HCT116 (cell line): ENCODE results near the gene SLC46A1. TPM values are rescaled to one million over a fixed set of nuclear protein-coding genes. Genes with fewer than 3 reads are reported as not detected.

Experiments used
- ATAC-seq: fragments of 200-7000 bp; cut with Tn5 transposase; 2 replicates; pipeline ENCODE4 v1.9.1; 2020; ENCODE audit warnings: mild to moderate bottlenecking, moderate library complexity
- BruUV-seq: library from RNA; stranded (reverse); fragments of 400-500 nt; replicated peaks from 2 replicates; lab custom pipeline; 2021; lab: Mats Ljungman, UMichigan
- CTCF ChIA-PET: fragments of 300-600 bp; sonication (Branson Sonifier 250); formaldehyde crosslinking; loops from one replicate; lab custom pipeline; 2021; ENCODE audit warnings: antibody characterized with exemption; lab: Charles Lee
- POLR2A ChIA-PET: fragments of 300-600, 350-600 bp; sonication (Branson Sonifier 250); formaldehyde crosslinking; loops from one replicate; lab custom pipeline; 2021; ENCODE audit warnings: antibody characterized with exemption; lab: Charles Lee
- RAD21 ChIA-PET, 2 experiments: fragments of 300-600 bp; sonication (Branson Sonifier 250); formaldehyde crosslinking; loops; one replicate each; lab custom pipeline; 2023; ENCODE audit warnings: low total read pairs in 2 of 2; ENCODE audit not compliant: uncharacterized antibody in 2 of 2, unreplicated experiment in 2 of 2, low non-redundant PET in 1 of 2; lab: Charles Lee
- DNase-seq: peaks from one replicate; pipeline ENCODE4 v3.0.0-alpha.2; 2010; ENCODE audit warnings: low read depth, low spot score
- H2AFZ ChIP-seq: fragments of 200-600 bp; shearing (Covaris generic), sonication (generic); 2 replicates; pipeline ENCODE4 v1.6.1; 2017; ENCODE audit warnings: low read depth, mixed run types, mixed read lengths, antibody characterized with exemption, low read length; ENCODE audit not compliant: poor library complexity, severe bottlenecking
- H3K27ac ChIP-seq: 2 replicates; pipeline ENCODE4 v1.5.1; 2012; ENCODE audit warnings: low read depth, low read length
- H3K27me3 ChIP-seq: fragments of 200-600 bp; sonication (generic); 2 replicates; pipeline ENCODE4 v1.6.1; 2016; ENCODE audit warnings: mixed run types, low read length, mixed read lengths; ENCODE audit not compliant: insufficient read depth
- H3K36me3 ChIP-seq, 2 experiments: fragments of 200-500 bp in 1 of 2; fragments of 200-600 bp in 1 of 2; sonication (Bioruptor generic) in 1 of 2; sonication (generic) in 1 of 2; 2 replicates each; pipeline versions ENCODE4 v1.5.1 to v1.6.1; 2014 to 2016; ENCODE audit warnings: low read length in 2 of 2, inconsistent platforms in 1 of 2, mixed read lengths in 1 of 2, mixed run types in 1 of 2; ENCODE audit not compliant: insufficient read depth in 2 of 2, control insufficient read depth in 1 of 2
- H3K4me1 ChIP-seq, 2 experiments: fragments of 200-600 bp in 1 of 2; sonication (generic) in 1 of 2; 2 replicates each; pipeline versions ENCODE4 v1.5.1 to v1.6.1; 2012 to 2017; ENCODE audit warnings: low read length in 2 of 2, inconsistent platforms in 1 of 2, mild to moderate bottlenecking in 1 of 2, mixed read lengths in 1 of 2, mixed run types in 1 of 2, moderate library complexity in 1 of 2; ENCODE audit not compliant: insufficient read depth in 2 of 2, control insufficient read depth in 1 of 2
- H3K4me2 ChIP-seq: fragments of 200-600 bp; sonication (generic); 2 replicates; pipeline ENCODE4 v1.6.1; 2017; ENCODE audit warnings: mixed run types, low read length, mixed read lengths
- H3K4me3 ChIP-seq, 2 experiments: fragments of 200-600 bp in 1 of 2; sonication (generic) in 1 of 2; replicated peaks in 1 of 2; 2 replicates each; pipeline ENCODE4 v1.5.1; 2011 to 2016; ENCODE audit warnings: low read length in 2 of 2, control low read depth in 1 of 2, low read depth in 1 of 2, mild to moderate bottlenecking in 1 of 2, mixed read lengths in 1 of 2, mixed run types in 1 of 2
- H3K79me2 ChIP-seq: fragments of 200-600 bp; sonication (generic); 2 replicates; pipeline ENCODE4 v1.6.1; 2017; ENCODE audit warnings: mild to moderate bottlenecking, mixed run types, low read length, moderate library complexity, mixed read lengths; ENCODE audit not compliant: insufficient read depth
- H3K9ac ChIP-seq: fragments of 200-600 bp; sonication (generic); 2 replicates; pipeline ENCODE4 v1.6.1; 2016; ENCODE audit warnings: low read length, mixed read lengths
- H3K9me2 ChIP-seq: fragments of 200-600 bp; sonication (generic), shearing (Covaris generic); 2 replicates; pipeline ENCODE4 v1.6.1; 2017; ENCODE audit warnings: mixed run types, mild to moderate bottlenecking, moderate library complexity; ENCODE audit not compliant: insufficient read depth
- H3K9me3 ChIP-seq, 2 experiments: fragments of 200-500 bp in 1 of 2; fragments of 200-600 bp in 1 of 2; sonication (Bioruptor generic) in 1 of 2; sonication (generic) in 1 of 2; 2 replicates each; pipeline ENCODE4 v1.6.1; 2014 to 2017; ENCODE audit warnings: low read length in 2 of 2, mixed read lengths in 2 of 2, inconsistent platforms in 1 of 2, low read depth in 1 of 2, mild to moderate bottlenecking in 1 of 2, mixed run types in 1 of 2, moderate library complexity in 1 of 2; ENCODE audit not compliant: control insufficient read depth in 1 of 2, insufficient read depth in 1 of 2
- H4K20me1 ChIP-seq: fragments of 200-600 bp; sonication (generic), shearing (Covaris generic); 2 replicates; pipeline ENCODE4 v1.6.1; 2017; ENCODE audit warnings: mixed run types, mild to moderate bottlenecking, moderate library complexity; ENCODE audit not compliant: insufficient read depth
- CEBPB ChIP-seq: IDR thresholded peaks from 2 replicates; pipeline ENCODE4 v1.6.1; 2012; ENCODE audit warnings: low read depth
- EGR1 ChIP-seq: IDR thresholded peaks from 2 replicates; pipeline ENCODE4 v1.6.1; 2012; ENCODE audit warnings: low read depth
- ELF1 ChIP-seq: IDR thresholded peaks from 2 replicates; pipeline ENCODE4 v1.6.1; 2012; ENCODE audit warnings: low read depth, borderline replicate concordance
- EZH2 ChIP-seq: fragments of 200-600 bp; sonication (generic); IDR thresholded peaks from 2 replicates; pipeline ENCODE4 v1.6.1; 2017; ENCODE audit warnings: antibody characterized with exemption, mixed run types
- POLR2A ChIP-seq: IDR thresholded peaks from 2 replicates; pipeline ENCODE4 v1.7.0; 2011; ENCODE audit warnings: borderline replicate concordance; ENCODE audit not compliant: insufficient read depth, insufficient read length; ENCODE audit errors: extremely low read depth
- POLR2AphosphoS5 ChIP-seq: IDR thresholded peaks from 2 replicates; pipeline ENCODE4 v1.6.1; 2011; ENCODE audit warnings: mild to moderate bottlenecking, low read depth, low read length, moderate library complexity
- RAD21 ChIP-seq: IDR thresholded peaks from 2 replicates; pipeline ENCODE4 v1.6.1; 2012; ENCODE audit warnings: low read depth, mild to moderate bottlenecking
- ZFX ChIP-seq: fragments of 450-650 bp; IDR thresholded peaks from 2 replicates; pipeline ENCODE4 v1.6.1; 2017
- intact Hi-C: fragments of 100-400 bp; cut with micrococcal nuclease; formaldehyde crosslinking; loops from 2 replicates; pipeline ENCODE4 v1.10.0; 2022
- total RNA-seq: library from RNA; stranded (reverse); gene quantifications from one replicate; pipeline ENCODE4 v1.2.1, GENCODE V29; 2021; ENCODE audit not compliant: unreplicated experiment
- TF ChIP-seq, protein P1 (sequence below): IDR thresholded peaks from 2 replicates; pipeline ENCODE4 v1.6.1; 2011; ENCODE audit warnings: mild to moderate bottlenecking, low read length, moderate library complexity; ENCODE audit not compliant: insufficient replicate concordance; ENCODE audit errors: extremely low read depth
- TF ChIP-seq, protein P2 (sequence below): IDR thresholded peaks from 2 replicates; pipeline ENCODE4 v1.6.1; 2012
- TF ChIP-seq, protein P3 (sequence below): IDR thresholded peaks from 2 replicates; pipeline ENCODE4 v1.6.1; 2012; ENCODE audit warnings: low read depth
- TF ChIP-seq, protein P4 (sequence below), 3 experiments: fragments of 200-600 bp in 1 of 3; sonication (generic) in 1 of 3; IDR thresholded peaks in 2 of 3; conservative IDR thresholded peaks in 1 of 3; 2 replicates each; pipeline ENCODE4 v1.5.1; 2012 to 2017; ENCODE audit warnings: low read depth in 2 of 3, low read length in 2 of 3, antibody characterized with exemption in 1 of 3, borderline replicate concordance in 1 of 3, control low read depth in 1 of 3, mild to moderate bottlenecking in 1 of 3, mixed read lengths in 1 of 3, mixed run types in 1 of 3, moderate library complexity in 1 of 3; ENCODE audit not compliant: insufficient read depth in 1 of 3
- TF ChIP-seq, protein P5 (sequence below): IDR thresholded peaks from 2 replicates; pipeline ENCODE4 v1.6.1; 2012

Gene SLC46A1
- total RNA-seq, 1 experiment from 2014 or later, result 17.8 TPM

DNA sequence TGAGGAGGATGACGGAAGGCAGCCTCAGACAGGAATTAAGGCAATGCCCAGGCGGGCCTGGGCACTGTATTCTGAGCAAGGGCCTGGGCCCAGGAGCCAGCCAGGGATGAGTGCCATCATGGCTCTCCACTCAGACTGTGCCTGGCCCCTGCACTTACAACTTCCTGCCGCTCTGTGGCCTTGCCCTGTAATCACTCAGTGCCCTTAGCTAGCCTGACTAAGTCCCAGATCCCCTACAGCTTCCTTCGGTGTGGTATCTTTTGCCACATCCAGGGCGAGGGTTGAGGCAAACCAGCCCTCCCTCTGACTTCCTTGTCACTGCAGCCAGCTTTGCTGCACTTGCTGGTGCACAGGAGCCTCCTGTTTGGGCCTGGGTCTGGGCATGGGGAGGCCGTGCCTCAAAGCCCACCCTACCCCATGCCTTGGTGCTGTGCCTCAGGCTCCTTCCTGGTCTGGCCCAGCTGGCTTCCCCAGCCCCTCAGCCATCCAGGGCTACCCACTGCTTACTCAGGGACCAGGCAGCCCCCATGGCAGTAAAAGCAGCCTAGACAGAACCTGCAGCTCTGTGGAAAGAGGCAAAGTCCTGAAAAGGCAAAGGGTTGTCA lies 9.3 kb downstream of the SLC46A1 start:
- POLR2A ChIA-PET, result interaction anchor here (1.0 kb wide), 1 partner anchor 39 kb away, joined by 3 read pairs; the partner anchor contains the start of gene POLDIP2
- RAD21 ChIA-PET, result no interaction called here
- Histone ChIP-seq H3K27ac (no peak overlapping the region), H3K36me3 (peaks cover 4 to 13% of the 10 kb centered on the region in 2 experiments; a peak in 1 of 4 replicates), H3K4me3 (no peak overlapping the region), H4K20me1 (no peaks in the 10 kb centered on the region), H3K9me2 (no peaks in the 10 kb centered on the region)
- no TSS peak for BruUV-seq
- peak; percentile 44 for ATAC-seq
- intact Hi-C loops, result no loop called here
- TF ChIP-seq, protein P1, sequence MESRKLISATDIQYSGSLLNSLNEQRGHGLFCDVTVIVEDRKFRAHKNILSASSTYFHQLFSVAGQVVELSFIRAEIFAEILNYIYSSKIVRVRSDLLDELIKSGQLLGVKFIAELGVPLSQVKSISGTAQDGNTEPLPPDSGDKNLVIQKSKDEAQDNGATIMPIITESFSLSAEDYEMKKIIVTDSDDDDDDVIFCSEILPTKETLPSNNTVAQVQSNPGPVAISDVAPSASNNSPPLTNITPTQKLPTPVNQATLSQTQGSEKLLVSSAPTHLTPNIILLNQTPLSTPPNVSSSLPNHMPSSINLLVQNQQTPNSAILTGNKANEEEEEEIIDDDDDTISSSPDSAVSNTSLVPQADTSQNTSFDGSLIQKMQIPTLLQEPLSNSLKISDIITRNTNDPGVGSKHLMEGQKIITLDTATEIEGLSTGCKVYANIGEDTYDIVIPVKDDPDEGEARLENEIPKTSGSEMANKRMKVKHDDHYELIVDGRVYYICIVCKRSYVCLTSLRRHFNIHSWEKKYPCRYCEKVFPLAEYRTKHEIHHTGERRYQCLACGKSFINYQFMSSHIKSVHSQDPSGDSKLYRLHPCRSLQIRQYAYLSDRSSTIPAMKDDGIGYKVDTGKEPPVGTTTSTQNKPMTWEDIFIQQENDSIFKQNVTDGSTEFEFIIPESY, result no peak
- TF ChIP-seq, protein P2, sequence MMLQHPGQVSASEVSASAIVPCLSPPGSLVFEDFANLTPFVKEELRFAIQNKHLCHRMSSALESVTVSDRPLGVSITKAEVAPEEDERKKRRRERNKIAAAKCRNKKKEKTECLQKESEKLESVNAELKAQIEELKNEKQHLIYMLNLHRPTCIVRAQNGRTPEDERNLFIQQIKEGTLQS, result no peak
- no peak for TF ChIP-seq ELF1
- no peak for TF ChIP-seq POLR2A
- TF ChIP-seq EGR1, result no peak
- TF ChIP-seq, protein P3, sequence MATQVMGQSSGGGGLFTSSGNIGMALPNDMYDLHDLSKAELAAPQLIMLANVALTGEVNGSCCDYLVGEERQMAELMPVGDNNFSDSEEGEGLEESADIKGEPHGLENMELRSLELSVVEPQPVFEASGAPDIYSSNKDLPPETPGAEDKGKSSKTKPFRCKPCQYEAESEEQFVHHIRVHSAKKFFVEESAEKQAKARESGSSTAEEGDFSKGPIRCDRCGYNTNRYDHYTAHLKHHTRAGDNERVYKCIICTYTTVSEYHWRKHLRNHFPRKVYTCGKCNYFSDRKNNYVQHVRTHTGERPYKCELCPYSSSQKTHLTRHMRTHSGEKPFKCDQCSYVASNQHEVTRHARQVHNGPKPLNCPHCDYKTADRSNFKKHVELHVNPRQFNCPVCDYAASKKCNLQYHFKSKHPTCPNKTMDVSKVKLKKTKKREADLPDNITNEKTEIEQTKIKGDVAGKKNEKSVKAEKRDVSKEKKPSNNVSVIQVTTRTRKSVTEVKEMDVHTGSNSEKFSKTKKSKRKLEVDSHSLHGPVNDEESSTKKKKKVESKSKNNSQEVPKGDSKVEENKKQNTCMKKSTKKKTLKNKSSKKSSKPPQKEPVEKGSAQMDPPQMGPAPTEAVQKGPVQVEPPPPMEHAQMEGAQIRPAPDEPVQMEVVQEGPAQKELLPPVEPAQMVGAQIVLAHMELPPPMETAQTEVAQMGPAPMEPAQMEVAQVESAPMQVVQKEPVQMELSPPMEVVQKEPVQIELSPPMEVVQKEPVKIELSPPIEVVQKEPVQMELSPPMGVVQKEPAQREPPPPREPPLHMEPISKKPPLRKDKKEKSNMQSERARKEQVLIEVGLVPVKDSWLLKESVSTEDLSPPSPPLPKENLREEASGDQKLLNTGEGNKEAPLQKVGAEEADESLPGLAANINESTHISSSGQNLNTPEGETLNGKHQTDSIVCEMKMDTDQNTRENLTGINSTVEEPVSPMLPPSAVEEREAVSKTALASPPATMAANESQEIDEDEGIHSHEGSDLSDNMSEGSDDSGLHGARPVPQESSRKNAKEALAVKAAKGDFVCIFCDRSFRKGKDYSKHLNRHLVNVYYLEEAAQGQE, result no peak
- no peak for TF ChIP-seq CEBPB
- no peak for TF ChIP-seq EZH2
- TF ChIP-seq, protein P4, sequence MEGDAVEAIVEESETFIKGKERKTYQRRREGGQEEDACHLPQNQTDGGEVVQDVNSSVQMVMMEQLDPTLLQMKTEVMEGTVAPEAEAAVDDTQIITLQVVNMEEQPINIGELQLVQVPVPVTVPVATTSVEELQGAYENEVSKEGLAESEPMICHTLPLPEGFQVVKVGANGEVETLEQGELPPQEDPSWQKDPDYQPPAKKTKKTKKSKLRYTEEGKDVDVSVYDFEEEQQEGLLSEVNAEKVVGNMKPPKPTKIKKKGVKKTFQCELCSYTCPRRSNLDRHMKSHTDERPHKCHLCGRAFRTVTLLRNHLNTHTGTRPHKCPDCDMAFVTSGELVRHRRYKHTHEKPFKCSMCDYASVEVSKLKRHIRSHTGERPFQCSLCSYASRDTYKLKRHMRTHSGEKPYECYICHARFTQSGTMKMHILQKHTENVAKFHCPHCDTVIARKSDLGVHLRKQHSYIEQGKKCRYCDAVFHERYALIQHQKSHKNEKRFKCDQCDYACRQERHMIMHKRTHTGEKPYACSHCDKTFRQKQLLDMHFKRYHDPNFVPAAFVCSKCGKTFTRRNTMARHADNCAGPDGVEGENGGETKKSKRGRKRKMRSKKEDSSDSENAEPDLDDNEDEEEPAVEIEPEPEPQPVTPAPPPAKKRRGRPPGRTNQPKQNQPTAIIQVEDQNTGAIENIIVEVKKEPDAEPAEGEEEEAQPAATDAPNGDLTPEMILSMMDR (IDR thresholded peaks at IDR 0.05 in 2 of 3, conservative IDR thresholded peaks at IDR 0.05 in 1 of 3; ENCODE audit: borderline replicate concordance in 1 of 3, insufficient read depth in 1 of 3, low read depth in 2 of 3, low read length in 2 of 3), result no peak
- TF ChIP-seq RAD21, result no peak
- no peak for TF ChIP-seq POLR2AphosphoS5
- TF ChIP-seq, protein P5, sequence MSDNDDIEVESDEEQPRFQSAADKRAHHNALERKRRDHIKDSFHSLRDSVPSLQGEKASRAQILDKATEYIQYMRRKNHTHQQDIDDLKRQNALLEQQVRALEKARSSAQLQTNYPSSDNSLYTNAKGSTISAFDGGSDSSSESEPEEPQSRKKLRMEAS, result no peak
- TF ChIP-seq ZFX, result no peak
- TF ChIP-seq, all 23 proteins: peak for 0
- Histone ChIP-seq H3K79me2 (no peaks in the 10 kb centered on the region), H3K4me1 (no peaks in the 10 kb centered on the region), H3K27me3 (no peaks in the 10 kb centered on the region), H3K9me3 (no peaks in the 10 kb centered on the region), H3K4me2 (no peak overlapping the region), H2AFZ (no peak overlapping the region), H3K9ac (no peak overlapping the region)
- CTCF ChIA-PET, result no interaction called here
- no peak for DNase-seq
